Brain microvascular endothelial cell (primary cell): ENCODE results near the gene VAMP8.

ENCODE experiments used
- DNase-seq: peaks from one replicate; pipeline ENCODE4 v3.0.0-alpha.2; 2020
- H3K27ac ChIP-seq: fragments of 250-450 bp; sonication (Bioruptor Pico); 2 replicates; pipeline ENCODE4 v1.5.1; 2020; ENCODE audit warnings: mild to moderate bottlenecking, moderate library complexity
- H3K27me3 ChIP-seq: fragments of 250-450 bp; sonication (Bioruptor Pico); replicated peaks from 2 replicates; pipeline ENCODE4 v1.5.1; 2020; ENCODE audit warnings: mild to moderate bottlenecking
- H3K36me3 ChIP-seq: fragments of 250-450 bp; sonication (Bioruptor Pico); replicated peaks from 2 replicates; pipeline ENCODE4 v1.5.1; 2020; ENCODE audit warnings: mild to moderate bottlenecking
- H3K4me3 ChIP-seq: 2 replicates; pipeline ENCODE4 v1.5.1; 2011; ENCODE audit warnings: low read depth, mild to moderate bottlenecking, control low read depth, low read length, moderate library complexity
- CTCF ChIP-seq: IDR thresholded peaks from 2 replicates; pipeline ENCODE4 v1.5.1; 2011; ENCODE audit warnings: low read depth, mild to moderate bottlenecking, moderate library complexity, low read length, control low read depth, inconsistent platforms; ENCODE audit errors: missing control alignments
- in situ Hi-C: cut with HindIII; loops from 2 replicates; pipeline ENCODE4 v1.10.0; 2017; ENCODE audit warnings: low sequenced_read_pairs, low pct_ligation_motif_present

VAMP8 gene

GRCh38 chr2:85596486-85597143 is 19.2 kb downstream of the VAMP8 start:
- DNase-seq: no peak
- H3K4me3 ChIP-seq: peak overlapping the region; percentile 98
- no peaks in the 10 kb centered on the region for H3K27me3 ChIP-seq
- peaks cover 15% of the 10 kb centered on the region for H3K36me3 ChIP-seq
- no peak for TF ChIP-seq CTCF
- no peak overlapping the region for H3K27ac ChIP-seq
- in situ Hi-C loops: no loop called here

- no peak for DNase-seq
- in situ Hi-C loops: no loop called here
- Histone ChIP-seq H3K4me3 (no peak overlapping the region), H3K27me3 (no peaks in the 10 kb centered on the region), H3K27ac (no peak overlapping the region), H3K36me3 (peaks cover 15% of the 10 kb centered on the region)
- TF ChIP-seq CTCF: no peak
Measured at GRCh38 chr2:85597241-85597640, 19.9 kb downstream of the VAMP8 start.

- Histone ChIP-seq H3K4me3 (no peak overlapping the region), H3K36me3 (peaks cover 15% of the 10 kb centered on the region), H3K27me3 (no peaks in the 10 kb centered on the region), H3K27ac (no peak overlapping the region)
- TF ChIP-seq CTCF: no peak
- in situ Hi-C loops: no loop called here
- no peak for DNase-seq
Measured at GRCh38 chr2:85598594-85599340, 21.4 kb downstream of the VAMP8 start.

- peaks cover 15% of the 10 kb centered on the region for H3K36me3 ChIP-seq
- DNase-seq: no peak
- H3K27ac ChIP-seq: no peak overlapping the region
- in situ Hi-C loops: no loop called here
- no peak for TF ChIP-seq CTCF
- no peaks in the 10 kb centered on the region for H3K27me3 ChIP-seq
- H3K4me3 ChIP-seq: no peak overlapping the region
Measured at GRCh38 chr2:85599468-85600234, 22.3 kb downstream of the VAMP8 start.

GRCh38 chr2:85600235-85600575 is 22.8 kb downstream of the VAMP8 start:
- H3K27me3 ChIP-seq: no peaks in the 10 kb centered on the region
- in situ Hi-C loops: no loop called here
- peaks cover 15% of the 10 kb centered on the region for H3K36me3 ChIP-seq
- DNase-seq: no peak
- TF ChIP-seq CTCF: no peak
- no peak overlapping the region for H3K27ac ChIP-seq
- no peak overlapping the region for H3K4me3 ChIP-seq
